ENCODE results near the gene GGTLC1. TPM values are rescaled to one million over a fixed set of nuclear protein-coding genes. Genes with fewer than 3 reads are reported as not detected.

GGTLC1 gene
- total RNA-seq, 6 experiments from 2014 or later = not detected

GRCh38 chr20:24007073-24007595 is 18.6 kb upstream of the GGTLC1 start:
- Histone ChIP-seq H3K27ac (no peak overlapping the region), H3K27me3 (no peaks in the 10 kb centered on the region), H3K4me1 (no peaks in the 10 kb centered on the region), H3K36me3 (no peaks in the 10 kb centered on the region), H3K9me3 (no peaks in the 10 kb centered on the region), H3K4me3 (no peak overlapping the region)
- WGBS (ENCODE audit: insufficient coverage, low coverage, low lambda C conversion rate, missing lambda C conversion rate) = 63% methylated on average over 8 of the region's 8 CpGs
- DNase-seq (no peak), ATAC-seq (no peak)
- intact Hi-C loops (cut with DNase I) = loop anchor here in 1 of 2 donors (10.0 kb wide), 1 partner anchor 82 kb away; no protein-coding TSS in a partner anchor
- TF ChIP-seq CTCF (IDR thresholded peaks at IDR 0.05) (no peak), POLR2A (IDR thresholded peaks at IDR 0.05) (no peak)

DNA sequence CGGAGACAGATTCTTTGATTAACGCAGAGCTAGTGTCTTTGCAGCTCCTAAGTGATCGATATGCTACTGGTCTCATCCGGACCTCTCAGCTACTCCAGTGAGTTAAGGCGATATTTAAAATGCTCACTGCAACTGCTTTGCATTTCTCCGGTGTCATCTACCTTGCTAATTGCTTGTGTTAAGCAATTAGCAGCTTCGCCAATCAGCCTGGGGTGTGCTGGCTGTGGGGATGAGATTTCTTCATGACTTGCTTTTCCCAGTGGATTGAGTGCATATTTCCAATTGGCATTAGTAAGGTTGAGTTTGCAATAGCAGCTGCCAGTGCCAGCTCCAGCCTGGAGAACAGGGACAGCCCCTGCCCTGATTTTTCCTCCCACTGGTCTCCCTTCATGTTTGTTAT is 18.0 kb upstream of the GGTLC1 start:
- no peak for ATAC-seq
- 79% methylated on average over 7 of the region's 7 CpGs for WGBS (ENCODE audit: insufficient coverage, low coverage, low lambda C conversion rate, missing lambda C conversion rate)
- H3K27ac ChIP-seq = no peak overlapping the region
- H3K27me3 ChIP-seq = no peaks in the 10 kb centered on the region
- intact Hi-C loops (cut with DNase I) = loop anchor here in 1 of 2 donors (10.0 kb wide), 1 partner anchor 82 kb away; no protein-coding TSS in a partner anchor
- no peaks in the 10 kb centered on the region for H3K9me3 ChIP-seq
- TF ChIP-seq POLR2A (IDR thresholded peaks at IDR 0.05) = no peak
- TF ChIP-seq CTCF (IDR thresholded peaks at IDR 0.05) = no peak
- no peaks in the 10 kb centered on the region for H3K4me1 ChIP-seq
- no peak for DNase-seq
- H3K4me3 ChIP-seq = no peak overlapping the region
- no peaks in the 10 kb centered on the region for H3K36me3 ChIP-seq

GRCh38 chr20:24004471-24004870 is 15.9 kb upstream of the GGTLC1 start:
- Histone ChIP-seq H3K4me3 (no peak overlapping the region), H3K27ac (no peak overlapping the region), H3K27me3 (peaks cover 0 to 6% of the 10 kb centered on the region in 2 donors), H3K4me1 (no peaks in the 10 kb centered on the region), H3K9me3 (no peaks in the 10 kb centered on the region), H3K36me3 (no peaks in the 10 kb centered on the region)
- ATAC-seq = no peak
- no peak for TF ChIP-seq POLR2A (IDR thresholded peaks at IDR 0.05)
- TF ChIP-seq CTCF (IDR thresholded peaks at IDR 0.05) = no peak
- intact Hi-C loops (cut with DNase I) = loop anchor here in 1 of 2 donors (10.0 kb wide), 1 partner anchor 80 kb away; no protein-coding TSS in a partner anchor
- no peak for DNase-seq
- 54% methylated on average over 8 of the region's 9 CpGs for WGBS (ENCODE audit: insufficient coverage, low coverage, low lambda C conversion rate, missing lambda C conversion rate)

GRCh38 chr20:24002896-24003295 is 14.3 kb upstream of the GGTLC1 start:
- 81% methylated on average over 11 of the region's 13 CpGs for WGBS (ENCODE audit: insufficient coverage, low coverage, low lambda C conversion rate, missing lambda C conversion rate)
- H3K36me3 ChIP-seq = no peaks in the 10 kb centered on the region
- H3K4me3 ChIP-seq = no peak overlapping the region
- no peak for TF ChIP-seq POLR2A (IDR thresholded peaks at IDR 0.05)
- TF ChIP-seq CTCF (IDR thresholded peaks at IDR 0.05) = no peak
- no peaks in the 10 kb centered on the region for H3K9me3 ChIP-seq
- intact Hi-C loops (cut with DNase I) = loop anchor here in 1 of 2 donors (10.0 kb wide), 1 partner anchor 78 kb away; no protein-coding TSS in a partner anchor
- DNase-seq (no peak), ATAC-seq (no peak)
- peaks cover 0 to 6% of the 10 kb centered on the region in 2 donors for H3K27me3 ChIP-seq
- H3K27ac ChIP-seq = no peak overlapping the region
- H3K4me1 ChIP-seq = no peaks in the 10 kb centered on the region
